GM18508 (cell line): Measurements from ENCODE around the gene CTBP2.

Experiments
- ATAC-seq: cut with Tn5 transposase; IDR thresholded peaks from one replicate; pipeline ENCODE4 v1.9.1; 2021; ENCODE audit warnings: moderate number of reproducible peaks; ENCODE audit not compliant: insufficient read depth, unreplicated experiment

Gene CTBP2

GRCh38 chr10:125016611-125017202 is 143.7 kb downstream of the CTBP2 start:
- ATAC-seq, result no peak

- ATAC-seq, result no peak
These were observed 144.2 kb downstream of the CTBP2 start for GRCh38 chr10:125016123-125016522.

- ATAC-seq, result no peak
These were observed 144.9 kb downstream of the CTBP2 start for GRCh38 chr10:125015356-125015944.

GRCh38 chr10:125014836-125015355 is 145.5 kb downstream of the CTBP2 start:
- ATAC-seq, result no peak

GRCh38 chr10:125014086-125014830 is 146.1 kb downstream of the CTBP2 start:
- no peak for ATAC-seq

- no peak for ATAC-seq
These were observed 146.9 kb downstream of the CTBP2 start for GRCh38 chr10:125013529-125013872.

- ATAC-seq, result no peak
These were observed 147.4 kb downstream of the CTBP2 start for GRCh38 chr10:125012851-125013528.

- no peak for ATAC-seq
These were observed 148.2 kb downstream of the CTBP2 start for GRCh38 chr10:125011926-125012705.

- no peak for ATAC-seq
These were observed 149.0 kb downstream of the CTBP2 start for GRCh38 chr10:125011171-125011925.

GRCh38 chr10:125010362-125010761 is 150.0 kb downstream of the CTBP2 start:
- no peak for ATAC-seq

GRCh38 chr10:125009661-125010161 is 150.7 kb downstream of the CTBP2 start:
- no peak for ATAC-seq

GRCh38 chr10:125008689-125009638 is 151.4 kb downstream of the CTBP2 start:
- no peak for ATAC-seq

GRCh38 chr10:125007436-125007835 is 152.9 kb downstream of the CTBP2 start:
- ATAC-seq, result no peak

GRCh38 chr10:125006921-125007426 is 153.4 kb downstream of the CTBP2 start:
- no peak for ATAC-seq

- ATAC-seq, result no peak
These were observed 154.1 kb downstream of the CTBP2 start for GRCh38 chr10:125006188-125006680.

GRCh38 chr10:125005312-125006187 is 154.8 kb downstream of the CTBP2 start:
- ATAC-seq, result no peak
